Esophagus (tissue), 2 donors: ENCODE measurements around the gene ARPC4. TPM values are rescaled to one million over a fixed set of nuclear protein-coding genes. Genes with fewer than 3 reads are reported as not detected.

Experiments
- H3K27ac ChIP-seq, 2 donors: one replicate each; pipeline ENCODE4 v1.5.1; 2013; ENCODE audit warnings: low read depth in 2 of 2, mild to moderate bottlenecking in 2 of 2, inconsistent platforms in 1 of 2, low read length in 1 of 2, moderate library complexity in 1 of 2
- H3K27me3 ChIP-seq, 2 donors: one replicate each; pipeline ENCODE4 v1.6.1; 2013; ENCODE audit warnings: low read length in 2 of 2, control low read depth in 1 of 2, mild to moderate bottlenecking in 1 of 2; ENCODE audit not compliant: insufficient read depth in 2 of 2, control insufficient read depth in 1 of 2
- H3K36me3 ChIP-seq, 2 donors: one replicate each; pipeline ENCODE4 v1.6.1; 2013; ENCODE audit warnings: low read length in 1 of 2; ENCODE audit not compliant: control insufficient read depth in 2 of 2, insufficient read depth in 2 of 2
- H3K4me1 ChIP-seq, 2 donors: one replicate each; pipeline ENCODE4 v1.6.1; 2013; ENCODE audit warnings: low read length in 1 of 2; ENCODE audit not compliant: control insufficient read depth in 2 of 2, insufficient read depth in 2 of 2
- H3K4me3 ChIP-seq, 2 donors: one replicate each; pipeline ENCODE4 v1.5.1; 2013; ENCODE audit warnings: low read length in 2 of 2, mild to moderate bottlenecking in 2 of 2, low read depth in 1 of 2, moderate library complexity in 1 of 2
- H3K9me3 ChIP-seq, 2 donors: one replicate each; pipeline ENCODE4 v1.6.1; 2013; ENCODE audit warnings: mild to moderate bottlenecking in 2 of 2, low read depth in 1 of 2, low read length in 1 of 2, moderate library complexity in 1 of 2; ENCODE audit not compliant: control insufficient read depth in 2 of 2, insufficient read depth in 1 of 2
- WGBS, 2 donors: extraction: QIAGEN DNeasy Blood & Tissue Kit; methylation state at CpG; one replicate each; pipeline ENCODE4 v1.1.7; 2013; 5-methylcytosine and 5-hydroxymethylcytosine counted together
- polyA plus RNA-seq, 2 donors: library from polyadenylated mRNA; stranded (reverse); fragments of 200-250 nt; gene quantifications; one replicate each; pipeline ENCODE4 v1.2.3, GENCODE V29; 2013
- donor health status: healthy with polysubstance abuse.
- donor health status: Bipolar disorder and iron deficiency.

The ARPC4 gene
- polyA plus RNA-seq = 100 to 1,000 TPM in 1 of 2 donors, 10 to 100 TPM in 1; 52.8 to 114 TPM

DNA sequence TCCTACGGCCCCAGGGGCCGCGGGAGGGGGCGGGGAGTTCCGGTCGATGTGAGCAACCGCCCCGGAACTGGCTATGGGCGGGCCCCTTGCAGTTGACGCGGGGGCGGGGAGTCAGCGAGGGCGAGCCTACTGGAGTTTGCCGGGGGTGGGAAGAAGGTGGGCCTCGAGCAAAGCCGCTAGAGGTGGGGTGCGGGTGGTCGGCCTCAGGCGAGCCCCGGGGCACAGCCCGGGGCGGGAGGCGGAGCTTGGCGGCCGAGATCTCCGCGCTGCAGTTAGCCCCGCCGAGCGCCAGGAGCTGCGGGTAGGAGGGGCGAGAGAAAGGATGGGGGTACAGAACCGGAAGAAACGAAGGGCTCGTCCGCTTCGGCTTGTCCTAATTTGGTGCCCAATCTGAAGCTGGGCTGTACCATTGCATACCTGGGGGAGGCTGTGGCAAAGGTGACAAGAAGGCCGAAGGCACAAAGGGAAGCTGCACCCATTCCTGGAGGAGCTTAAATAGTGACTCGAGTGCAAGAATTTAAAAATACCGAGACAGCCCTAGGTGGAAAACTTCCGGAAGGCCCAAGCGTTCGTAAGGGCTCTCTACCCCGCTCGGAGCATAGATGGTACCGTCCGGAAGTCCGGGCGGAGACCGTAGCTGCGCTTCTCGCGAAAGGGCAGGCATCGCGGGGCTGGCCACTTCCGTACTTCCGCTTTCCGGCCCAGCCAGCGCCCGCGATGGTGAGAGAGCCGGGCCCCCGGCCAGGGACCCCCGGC, at the start of gene ARPC4, which contains the start of gene TADA3:
ARPC4 (plus strand) TSS at position 678 of the 756 bp plus-strand sequence; CDS start at position 718, 40 bp downstream.
TADA3 (minus strand) TSS at position 69 of the 756 bp plus-strand sequence. CDS start 1,007 bp downstream, outside the sequence.
- no peaks in the 10 kb centered on the region for H3K9me3 ChIP-seq
- peaks cover 10 to 15% of the 10 kb centered on the region in 2 donors for H3K36me3 ChIP-seq
- peak within 1 kb of the TSS; percentile 92 to 96 for H3K27ac ChIP-seq
- peaks cover 6 to 7% of the 10 kb centered on the region in 2 donors for H3K4me1 ChIP-seq
- H3K27me3 ChIP-seq = no peaks in the 10 kb centered on the region
- peak within 1 kb of the TSS; percentile 81 to 98 for H3K4me3 ChIP-seq
- 0 to 1% methylated on average over 61 to 65 of the region's 65 CpGs for WGBS, 2 donors

DNA sequence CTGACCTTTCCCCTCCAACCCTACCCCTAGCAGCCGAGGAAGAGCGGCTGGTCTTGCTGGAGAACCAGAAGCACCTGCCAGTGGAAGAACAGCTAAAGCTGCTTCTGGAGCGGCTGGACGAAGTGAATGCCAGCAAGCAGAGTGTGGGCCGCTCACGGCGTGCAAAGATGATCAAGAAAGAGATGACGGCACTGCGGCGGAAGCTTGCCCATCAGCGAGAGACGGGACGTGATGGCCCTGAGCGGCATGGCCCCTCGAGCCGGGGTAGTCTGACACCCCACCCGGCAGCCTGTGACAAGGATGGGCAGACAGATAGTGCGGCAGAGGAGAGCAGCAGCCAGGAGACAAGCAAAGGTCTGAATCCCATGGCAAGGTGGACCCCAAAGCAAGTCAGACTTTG, 49.3 kb upstream of the ARPC4 start:
- H3K27me3 ChIP-seq = no peaks in the 10 kb centered on the region
- WGBS, 2 donors = 95 to 97% methylated on average over 18 of the region's 18 CpGs
- H3K27ac ChIP-seq = no peak overlapping the region
- peaks cover 0 to 2% of the 10 kb centered on the region in 2 donors for H3K4me1 ChIP-seq
- peaks cover 45 to 63% of the 10 kb centered on the region in 2 donors for H3K36me3 ChIP-seq
- no peaks in the 10 kb centered on the region for H3K9me3 ChIP-seq
- H3K4me3 ChIP-seq = no peak overlapping the region

DNA sequence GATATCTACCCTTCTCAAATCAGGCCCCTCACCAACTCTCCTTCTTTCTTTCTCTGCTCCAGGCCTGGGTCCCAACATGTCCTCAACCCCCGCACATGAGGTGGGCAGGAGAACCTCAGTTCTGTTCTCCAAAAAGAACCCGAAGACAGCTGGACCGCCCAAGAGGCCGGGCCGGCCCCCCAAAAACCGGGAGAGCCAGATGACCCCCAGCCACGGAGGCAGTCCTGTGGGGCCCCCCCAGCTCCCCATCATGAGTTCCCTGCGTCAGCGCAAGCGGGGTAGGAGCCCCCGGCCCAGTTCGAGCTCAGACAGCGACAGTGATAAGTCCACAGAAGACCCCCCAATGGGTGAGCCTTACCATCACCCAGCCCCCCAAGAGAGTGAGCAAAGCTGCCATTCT, 48.7 kb upstream of the ARPC4 start:
- 96 to 98% methylated on average over 12 to 13 of the region's 13 CpGs for WGBS, 2 donors
- H3K36me3 ChIP-seq = peaks cover 45 to 58% of the 10 kb centered on the region in 2 donors
- H3K4me1 ChIP-seq = peaks cover under 1 to 1% of the 10 kb centered on the region in 2 donors
- no peak overlapping the region for H3K4me3 ChIP-seq
- H3K27ac ChIP-seq = no peak overlapping the region
- no peaks in the 10 kb centered on the region for H3K9me3 ChIP-seq
- no peaks in the 10 kb centered on the region for H3K27me3 ChIP-seq

DNA sequence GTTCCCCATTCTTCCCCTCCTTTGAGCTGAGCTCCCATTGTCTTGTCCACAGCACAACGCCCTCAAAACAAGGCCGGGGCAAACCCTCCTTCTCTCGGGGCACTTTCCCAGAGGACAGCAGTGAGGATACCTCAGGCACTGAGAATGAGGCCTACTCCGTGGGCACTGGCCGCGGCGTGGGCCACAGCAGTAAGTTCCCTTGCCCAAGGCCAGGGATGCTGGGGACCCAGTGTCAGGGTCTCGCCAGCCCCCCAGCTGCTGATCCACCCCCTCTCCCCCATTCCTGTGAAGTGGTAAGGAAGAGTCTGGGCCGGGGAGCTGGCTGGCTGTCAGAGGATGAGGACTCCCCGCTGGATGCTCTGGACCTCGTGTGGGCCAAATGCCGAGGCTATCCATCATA, 47.4 kb upstream of the ARPC4 start:
- Histone ChIP-seq H3K9me3 (no peaks in the 10 kb centered on the region), H3K4me3 (no peak overlapping the region), H3K27ac (no peak overlapping the region), H3K27me3 (no peaks in the 10 kb centered on the region), H3K4me1 (peaks cover under 1 to 2% of the 10 kb centered on the region in 2 donors), H3K36me3 (peaks cover 35 to 49% of the 10 kb centered on the region in 2 donors)
- 95 to 96% methylated on average over 12 of the region's 12 CpGs for WGBS, 2 donors

GRCh38 chr3:9746330-9746729, 46.6 kb upstream of the ARPC4 start:
- WGBS, 2 donors = 68 to 70% methylated on average over 5 of the region's 5 CpGs
- no peaks in the 10 kb centered on the region for H3K9me3 ChIP-seq
- no peaks in the 10 kb centered on the region for H3K27me3 ChIP-seq
- H3K4me3 ChIP-seq = no peak overlapping the region
- peaks cover 30 to 45% of the 10 kb centered on the region in 2 donors for H3K36me3 ChIP-seq
- peaks cover 2 to 6% of the 10 kb centered on the region in 2 donors for H3K4me1 ChIP-seq
- H3K27ac ChIP-seq = no peak overlapping the region

- peaks cover 2 to 11% of the 10 kb centered on the region in 2 donors for H3K4me1 ChIP-seq
- H3K27ac ChIP-seq = no peak overlapping the region
- no peaks in the 10 kb centered on the region for H3K27me3 ChIP-seq
- peaks cover 28 to 39% of the 10 kb centered on the region in 2 donors for H3K36me3 ChIP-seq
- H3K4me3 ChIP-seq = no peak overlapping the region
- H3K9me3 ChIP-seq = no peaks in the 10 kb centered on the region
- 90% methylated on average over 8 of the region's 8 CpGs for WGBS, 2 donors
Measured at GRCh38 chr3:9747267-9747666, 45.6 kb upstream of the ARPC4 start.

- Histone ChIP-seq H3K9me3 (no peaks in the 10 kb centered on the region), H3K4me3 (no peak overlapping the region), H3K27ac (no peak overlapping the region), H3K27me3 (no peaks in the 10 kb centered on the region), H3K4me1 (peaks cover 2 to 11% of the 10 kb centered on the region in 2 donors), H3K36me3 (peaks cover 20 to 33% of the 10 kb centered on the region in 2 donors)
- WGBS, 2 donors = 94 to 96% methylated on average over 2 of the region's 2 CpGs
Measured at GRCh38 chr3:9748031-9748430, 44.9 kb upstream of the ARPC4 start.

GRCh38 chr3:9749296-9749644, 43.6 kb upstream of the ARPC4 start:
- H3K27me3 ChIP-seq = no peaks in the 10 kb centered on the region
- peak overlapping the region; percentile 58 to 61 for H3K4me3 ChIP-seq
- 7 to 8% methylated on average over 19 of the region's 19 CpGs for WGBS, 2 donors
- peaks cover 9 to 25% of the 10 kb centered on the region in 2 donors for H3K36me3 ChIP-seq
- no peaks in the 10 kb centered on the region for H3K9me3 ChIP-seq
- peaks cover 2 to 11% of the 10 kb centered on the region in 2 donors for H3K4me1 ChIP-seq
- H3K27ac ChIP-seq = peak overlapping the region; percentile 94 to 96

DNA sequence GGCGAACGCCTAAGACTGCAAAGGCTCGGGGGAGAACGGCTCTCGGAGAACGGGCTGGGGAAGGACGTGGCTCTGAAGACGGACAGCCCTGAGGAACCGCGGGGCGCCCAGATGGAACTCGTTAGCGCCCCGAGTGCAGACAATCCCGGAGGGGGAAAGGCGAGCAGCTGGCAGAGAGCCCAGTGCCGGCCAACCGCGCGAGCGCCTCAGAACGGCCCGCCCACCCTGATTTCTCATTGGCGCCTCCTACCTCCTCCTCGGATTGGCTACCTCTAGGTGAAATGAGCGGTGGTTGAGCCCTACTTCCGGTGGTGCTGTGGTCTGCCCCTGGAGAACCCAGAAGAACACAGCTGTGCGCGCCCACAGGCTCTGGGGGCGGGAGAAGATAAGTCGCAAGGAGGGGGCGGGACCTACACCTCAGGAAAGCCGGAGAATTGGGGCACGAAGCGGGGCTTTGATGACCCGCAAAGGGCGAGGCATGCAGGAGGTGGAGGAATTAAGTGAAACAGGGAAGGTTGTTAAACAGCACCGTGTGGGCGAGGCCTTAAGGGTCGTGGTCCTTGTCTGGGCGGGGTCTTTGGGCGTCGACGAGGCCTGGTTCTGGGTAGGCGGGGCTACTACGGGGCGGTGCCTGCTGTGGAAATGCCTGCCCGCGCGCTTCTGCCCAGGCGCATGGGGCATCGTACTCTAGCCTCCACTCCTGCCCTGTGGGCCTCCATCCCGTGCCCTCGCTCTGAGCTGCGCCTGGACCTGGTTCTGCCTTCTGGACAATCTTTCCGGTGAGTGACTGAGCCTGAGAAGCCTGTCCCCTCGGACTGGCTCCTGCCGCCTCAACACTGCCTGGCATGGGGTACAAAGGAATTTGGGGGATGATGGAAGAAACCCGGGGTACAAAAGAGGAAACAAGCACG, 43.0 kb upstream of the ARPC4 start, which contains the start of gene OGG1:
OGG1 (plus strand) TSS at position 308 of the 911 bp plus-strand sequence; CDS start at position 643, 335 bp downstream.
- no peaks in the 10 kb centered on the region for H3K27me3 ChIP-seq
- H3K4me3 ChIP-seq = peak within 1 kb of the TSS; percentile 58 to 61
- 0% methylated on average over 56 to 60 of the region's 60 CpGs for WGBS, 2 donors
- peaks cover 8 to 21% of the 10 kb centered on the region in 2 donors for H3K36me3 ChIP-seq
- H3K4me1 ChIP-seq = peaks cover 2 to 15% of the 10 kb centered on the region in 2 donors
- H3K27ac ChIP-seq = peak within 1 kb of the TSS; percentile 94 to 96
- no peaks in the 10 kb centered on the region for H3K9me3 ChIP-seq
